Kidney capillary endothelial cell (primary cell): Measurements from ENCODE around the gene KIRREL3.
A peak's percentile ranks its signal among the peaks of the same experiment; 100 is the strongest.

Experiments used
- DNase-seq: peaks from one replicate; pipeline ENCODE4 v3.0.0-alpha.2; 2018; ENCODE audit warnings: low spot score

KIRREL3 gene

DNA sequence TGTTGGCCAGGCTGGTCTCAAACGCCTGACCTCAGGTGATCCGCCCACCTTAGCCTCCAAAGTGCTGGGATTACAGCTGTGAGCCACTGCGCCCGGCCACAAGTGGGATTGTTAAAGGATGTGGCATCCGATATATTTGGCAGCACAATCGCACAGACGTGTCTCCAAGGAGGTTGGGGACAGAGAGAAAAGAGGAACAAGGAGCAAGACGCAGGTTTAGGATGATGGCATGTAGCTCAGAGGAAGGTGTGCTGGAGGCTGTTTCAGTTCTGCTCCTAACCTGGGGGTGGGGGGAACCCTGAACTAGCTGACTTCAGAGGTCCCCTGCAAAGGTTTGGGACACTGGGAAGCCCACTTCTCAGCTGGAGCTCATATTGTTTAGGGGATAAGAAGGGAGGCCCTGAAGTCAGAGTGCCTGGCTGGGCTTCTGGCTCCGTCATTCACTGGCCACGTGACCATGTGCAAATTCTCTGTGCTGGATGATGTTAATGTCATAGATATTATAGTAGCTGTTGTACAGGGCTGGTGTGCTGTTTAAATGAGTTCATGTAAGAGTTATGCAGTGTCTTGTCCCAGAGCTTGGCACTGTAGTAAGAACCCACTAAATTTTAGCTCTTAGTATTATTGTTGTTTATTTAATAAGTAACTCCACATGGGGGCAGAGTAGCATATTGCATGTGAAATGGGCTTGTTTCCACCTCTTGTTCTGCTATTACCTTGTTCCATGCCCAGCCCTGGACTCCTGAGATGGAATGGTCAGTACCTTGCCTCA is 515.4 kb downstream of the KIRREL3 start:
- no peak for DNase-seq

DNA sequence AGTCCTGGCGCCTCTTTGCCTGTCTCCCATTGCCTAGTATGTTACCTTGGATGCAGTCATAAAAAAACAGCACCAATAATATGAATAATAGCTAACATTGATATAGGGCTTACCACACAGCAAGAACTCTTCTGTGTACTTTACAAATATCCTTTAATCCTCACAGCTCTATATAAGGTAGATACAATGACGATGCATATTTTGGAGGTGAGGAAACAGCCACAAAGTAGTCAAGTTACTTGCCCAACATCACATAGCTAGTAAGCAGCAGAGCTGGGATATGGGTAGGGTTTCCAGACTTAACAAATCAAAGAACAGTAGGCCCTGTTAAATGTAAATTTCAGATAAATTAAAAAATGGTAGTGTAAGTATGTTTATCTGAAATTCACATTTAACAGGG is 516.3 kb downstream of the KIRREL3 start:
- DNase-seq: no peak

DNA sequence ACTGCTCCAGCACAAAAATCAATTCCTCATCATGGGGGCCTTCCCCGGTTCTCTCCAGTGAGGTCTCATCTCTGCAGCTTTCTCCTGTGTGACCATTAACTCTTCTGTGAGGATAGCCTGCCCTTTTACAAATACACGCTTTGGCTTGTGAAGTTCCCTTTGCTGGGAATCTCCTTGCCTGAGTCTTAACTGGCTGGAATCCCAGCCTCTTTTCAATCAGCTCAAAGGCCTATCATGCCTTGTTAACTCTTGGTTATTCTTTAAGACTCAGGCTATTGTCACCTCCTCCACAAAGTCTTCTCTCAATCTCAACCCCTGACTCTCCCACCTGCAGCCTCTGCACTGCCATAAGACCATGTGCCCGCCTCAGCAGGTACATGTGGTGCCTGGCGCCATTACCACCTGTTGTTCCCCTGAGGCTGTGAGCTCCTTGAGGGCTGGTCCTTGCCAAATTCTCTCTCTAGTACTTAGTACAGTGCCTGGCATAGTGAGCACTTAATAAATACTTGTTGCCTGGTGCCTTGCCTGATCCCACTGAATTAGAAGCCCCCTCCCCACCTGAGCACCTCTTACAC is 516.9 kb downstream of the KIRREL3 start:
- DNase-seq: no peak

DNA sequence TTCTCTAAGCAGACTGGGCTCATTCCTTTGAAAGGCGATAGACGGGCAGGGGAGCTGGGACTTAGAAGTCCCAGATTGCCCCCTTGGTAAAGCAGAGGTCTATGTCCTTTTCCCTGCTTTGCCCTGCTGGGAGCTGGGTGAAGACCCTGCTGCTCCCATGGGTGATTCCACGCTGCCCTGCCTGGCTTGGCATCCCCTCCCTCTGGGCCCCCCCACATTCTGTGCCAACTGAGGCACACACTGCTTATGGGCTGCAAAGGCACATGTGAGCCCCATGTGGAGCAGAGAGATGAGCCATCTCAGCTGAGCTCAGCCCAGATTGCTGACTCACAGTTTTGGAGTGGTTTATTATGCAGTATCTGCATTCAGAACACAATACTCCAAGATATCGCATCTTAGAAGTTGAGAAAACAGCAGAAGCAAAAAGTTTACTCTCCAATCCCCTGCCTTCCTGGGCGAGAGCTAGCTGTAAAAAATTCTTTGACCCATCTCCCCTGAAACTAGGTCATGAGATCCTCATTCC is 517.9 kb downstream of the KIRREL3 start:
- DNase-seq: no peak

DNA sequence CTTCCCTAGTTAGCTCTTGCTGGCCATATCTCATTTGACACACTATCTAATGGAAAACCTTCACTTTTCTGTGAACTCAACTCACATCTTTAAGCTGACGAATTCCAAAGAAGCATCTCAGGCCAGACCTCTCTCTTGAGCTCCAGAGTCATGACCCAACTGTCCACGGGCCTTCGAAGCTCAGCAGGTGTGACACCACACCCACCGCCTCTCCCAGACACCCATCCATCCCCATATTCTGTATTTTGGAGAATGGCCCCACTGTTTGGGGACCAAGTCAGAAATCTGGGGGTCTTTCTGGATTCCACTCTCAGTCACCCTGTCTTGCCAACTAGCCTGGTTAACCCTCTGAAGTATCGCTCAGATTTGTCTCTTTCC is 519.3 kb downstream of the KIRREL3 start:
- DNase-seq: no peak

DNA sequence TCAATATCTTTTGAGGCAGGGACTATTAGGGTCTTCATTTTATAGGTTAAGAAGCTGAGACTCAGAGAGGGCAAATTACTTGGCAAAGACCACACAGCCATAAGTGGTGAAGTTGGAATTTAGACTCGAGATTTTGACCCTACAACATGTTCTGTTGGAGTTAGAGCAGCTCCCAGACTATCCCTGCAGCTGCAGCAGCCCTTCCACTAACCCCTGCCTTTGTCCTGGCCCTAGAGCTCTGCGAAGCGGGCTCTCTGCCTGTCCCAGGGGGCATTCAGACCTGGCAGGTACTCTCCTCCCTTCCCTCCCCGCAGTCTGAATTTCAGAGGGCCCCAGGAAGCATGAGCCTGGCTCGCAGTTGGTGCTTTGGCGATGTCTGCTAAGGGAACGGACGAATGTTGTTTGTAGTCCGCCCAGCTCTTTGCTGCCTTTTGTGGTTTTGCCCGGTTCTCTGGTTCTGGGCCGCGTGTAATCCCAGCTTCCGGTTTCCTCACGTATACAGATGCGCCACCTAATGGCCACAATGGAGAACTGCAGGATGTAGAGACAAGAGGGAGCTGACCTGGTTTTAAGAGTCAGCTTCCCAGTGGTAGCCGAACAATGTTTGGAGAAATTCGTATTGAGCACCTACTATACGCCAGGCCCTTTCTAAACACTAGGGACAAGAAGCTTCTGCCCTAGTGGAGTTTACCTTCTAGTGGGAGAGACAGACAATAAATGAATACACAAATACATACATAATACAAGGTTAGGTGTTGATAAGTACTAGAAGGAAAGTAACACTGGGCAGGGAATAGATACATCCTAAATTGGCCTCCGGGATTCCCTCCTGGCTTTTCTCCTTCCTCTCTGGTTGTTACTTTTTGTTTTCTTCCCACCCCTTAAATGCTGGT is 519.9 kb downstream of the KIRREL3 start:
- DNase-seq: peak; percentile 77

DNA sequence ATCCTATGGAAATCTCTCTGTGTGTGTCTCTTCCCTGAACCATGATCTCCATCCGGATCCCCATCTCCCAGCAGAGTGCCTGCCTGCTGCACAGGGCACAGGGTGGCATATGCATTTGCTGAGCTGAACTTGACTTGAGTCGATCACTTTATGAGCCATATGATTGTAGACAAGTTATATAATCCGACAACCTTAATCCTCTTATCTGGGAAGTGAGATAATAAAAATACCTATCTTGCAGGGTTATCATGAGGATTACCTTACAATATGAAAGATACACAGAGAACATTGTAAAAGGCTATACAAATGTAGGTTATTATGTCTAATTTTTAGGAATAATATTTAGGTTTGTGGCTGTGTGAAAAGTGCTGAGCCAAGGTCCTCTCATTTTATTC is 520.6 kb downstream of the KIRREL3 start:
- DNase-seq: no peak

DNA sequence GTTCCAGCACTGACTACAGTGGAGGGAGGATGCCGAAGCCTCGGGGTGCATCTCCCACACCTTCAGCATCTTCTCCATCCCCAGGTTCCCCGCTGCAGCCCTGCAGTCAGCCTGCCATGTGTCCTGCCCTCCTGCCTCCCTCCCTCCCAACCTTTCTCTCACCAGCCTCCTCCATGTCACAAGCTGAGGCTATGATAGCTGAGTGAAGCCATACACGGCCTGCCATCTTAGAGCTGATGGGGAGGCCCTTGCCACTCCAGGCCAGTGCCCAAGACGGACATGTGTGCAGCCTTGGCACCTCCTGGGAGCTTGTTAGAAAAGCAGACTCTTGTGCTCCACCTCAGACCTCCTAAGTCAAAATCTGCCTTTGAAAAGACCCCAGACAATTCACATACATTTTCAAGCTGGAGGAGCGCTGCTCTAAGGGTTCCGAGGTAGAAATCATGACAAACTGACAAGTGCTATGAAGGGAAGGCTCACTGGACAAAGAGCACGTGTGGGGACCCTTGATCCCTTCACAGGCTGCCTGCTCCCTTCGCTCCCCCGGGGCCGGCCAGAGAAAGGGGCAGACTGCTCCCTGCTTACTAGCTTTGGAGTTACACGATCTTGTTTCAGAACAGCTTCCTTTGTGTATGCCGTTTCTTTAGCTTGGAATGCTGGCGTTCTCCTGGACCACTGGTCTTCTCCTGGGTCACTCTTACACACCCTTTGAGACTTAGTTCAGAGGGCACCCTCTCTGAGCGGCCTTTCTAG is 521.2 kb downstream of the KIRREL3 start:
- no peak for DNase-seq

DNA sequence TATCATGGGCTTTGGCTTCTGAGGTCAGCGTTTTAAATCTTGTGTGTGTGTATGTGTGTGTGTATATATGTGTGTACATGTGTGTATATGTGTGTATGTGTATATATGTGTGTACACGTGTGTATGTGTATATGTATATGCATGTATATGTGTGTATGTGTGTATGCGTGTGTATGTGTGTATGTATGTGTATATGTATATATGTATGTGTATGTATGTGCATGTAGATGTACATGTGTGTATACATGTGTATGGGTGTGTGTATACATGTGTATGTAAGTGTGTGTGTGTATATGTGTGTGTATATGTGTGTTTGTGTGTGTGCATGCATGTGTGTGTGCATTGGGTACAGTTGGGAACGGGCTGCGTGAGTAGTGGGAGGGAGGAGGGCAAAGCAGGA is 522.1 kb downstream of the KIRREL3 start:
- DNase-seq: no peak

DNA sequence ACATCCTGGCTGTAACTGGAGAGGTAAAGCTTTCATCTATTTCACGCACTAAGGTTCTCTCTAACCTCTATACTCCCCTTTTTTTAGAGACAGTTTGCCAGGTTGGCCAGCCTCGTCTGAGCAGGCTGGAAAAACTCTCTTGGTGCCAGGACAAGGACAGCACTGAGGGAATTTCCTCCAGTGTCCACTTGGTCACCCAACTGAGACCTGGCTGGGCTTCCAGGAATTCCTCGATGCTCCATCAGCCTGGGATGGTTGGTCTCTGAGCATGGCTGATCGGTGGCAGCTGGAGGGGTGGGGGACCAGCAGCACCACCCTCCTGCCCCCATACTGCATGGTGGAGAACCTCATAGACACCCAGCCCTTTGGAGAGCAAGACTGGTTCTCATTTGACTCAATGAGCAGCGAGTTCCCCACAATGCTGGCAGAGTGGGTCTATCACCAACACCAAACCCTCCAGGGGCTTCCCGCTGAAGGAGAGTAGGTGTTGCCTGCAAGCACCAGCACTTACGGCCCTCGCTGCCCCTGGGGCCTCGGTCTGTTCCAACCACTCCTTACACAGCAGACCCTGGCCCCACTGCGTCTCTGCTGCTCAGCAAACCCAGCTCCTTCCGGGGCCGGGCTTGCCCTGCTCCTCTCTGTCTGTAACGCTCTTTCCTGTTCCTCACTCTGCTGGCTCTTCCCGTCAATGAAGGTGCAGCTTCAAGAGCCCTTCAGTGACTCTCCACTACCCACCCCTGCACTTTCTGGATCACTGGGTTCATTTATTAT is 522.9 kb downstream of the KIRREL3 start:
- no peak for DNase-seq

DNA sequence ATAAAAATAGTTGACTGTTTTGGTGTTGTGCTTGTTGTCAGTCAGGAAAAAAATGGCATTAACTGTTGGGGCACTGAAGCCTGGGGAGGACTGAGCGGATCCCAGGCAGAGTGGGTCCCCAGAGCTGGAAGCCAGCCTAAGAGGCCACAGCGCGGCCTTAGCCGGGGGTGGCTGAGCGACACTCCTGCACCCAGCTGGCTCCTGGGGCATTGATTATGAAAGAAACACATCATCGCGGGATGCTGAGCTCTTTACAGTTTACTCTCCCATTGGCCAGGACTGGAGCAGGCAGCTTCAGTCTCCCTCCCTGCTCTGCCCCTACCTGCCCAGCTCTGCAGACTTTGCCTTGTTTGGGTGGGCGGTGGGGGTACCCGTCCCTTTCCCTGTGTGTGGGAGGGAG is 523.6 kb downstream of the KIRREL3 start:
- no peak for DNase-seq

DNA sequence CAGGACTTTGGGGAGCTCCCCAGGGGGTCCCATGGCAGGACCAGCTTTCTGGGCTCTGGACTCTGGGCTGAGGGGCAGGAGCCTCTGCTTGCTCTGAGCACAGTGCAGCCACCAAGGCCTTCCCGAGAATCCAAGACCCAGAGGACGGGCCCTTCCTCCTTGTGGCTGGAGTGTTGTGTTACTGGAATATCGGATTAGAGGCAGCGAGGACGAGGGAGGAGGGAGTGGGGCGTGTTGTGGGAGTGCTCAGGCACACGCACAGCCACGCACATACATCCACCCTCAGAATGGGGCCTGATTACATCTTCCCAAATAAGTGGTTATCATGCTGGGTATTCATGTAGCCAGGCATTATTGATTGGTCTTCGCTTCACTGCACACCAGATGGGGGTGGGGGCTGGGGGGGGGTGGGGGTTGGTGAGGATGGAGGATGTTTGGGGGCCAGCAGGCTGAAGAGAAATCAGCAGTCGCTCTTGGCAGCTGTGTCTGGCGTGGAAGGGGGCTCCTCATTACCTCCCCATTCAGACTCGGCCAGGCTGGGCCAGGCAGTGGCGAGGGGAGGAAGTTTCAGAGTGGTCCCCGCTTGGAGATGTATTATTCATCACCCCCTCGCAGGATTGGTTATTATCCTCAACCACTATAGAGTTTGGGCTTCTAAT is 524.2 kb downstream of the KIRREL3 start:
- no peak for DNase-seq

DNA sequence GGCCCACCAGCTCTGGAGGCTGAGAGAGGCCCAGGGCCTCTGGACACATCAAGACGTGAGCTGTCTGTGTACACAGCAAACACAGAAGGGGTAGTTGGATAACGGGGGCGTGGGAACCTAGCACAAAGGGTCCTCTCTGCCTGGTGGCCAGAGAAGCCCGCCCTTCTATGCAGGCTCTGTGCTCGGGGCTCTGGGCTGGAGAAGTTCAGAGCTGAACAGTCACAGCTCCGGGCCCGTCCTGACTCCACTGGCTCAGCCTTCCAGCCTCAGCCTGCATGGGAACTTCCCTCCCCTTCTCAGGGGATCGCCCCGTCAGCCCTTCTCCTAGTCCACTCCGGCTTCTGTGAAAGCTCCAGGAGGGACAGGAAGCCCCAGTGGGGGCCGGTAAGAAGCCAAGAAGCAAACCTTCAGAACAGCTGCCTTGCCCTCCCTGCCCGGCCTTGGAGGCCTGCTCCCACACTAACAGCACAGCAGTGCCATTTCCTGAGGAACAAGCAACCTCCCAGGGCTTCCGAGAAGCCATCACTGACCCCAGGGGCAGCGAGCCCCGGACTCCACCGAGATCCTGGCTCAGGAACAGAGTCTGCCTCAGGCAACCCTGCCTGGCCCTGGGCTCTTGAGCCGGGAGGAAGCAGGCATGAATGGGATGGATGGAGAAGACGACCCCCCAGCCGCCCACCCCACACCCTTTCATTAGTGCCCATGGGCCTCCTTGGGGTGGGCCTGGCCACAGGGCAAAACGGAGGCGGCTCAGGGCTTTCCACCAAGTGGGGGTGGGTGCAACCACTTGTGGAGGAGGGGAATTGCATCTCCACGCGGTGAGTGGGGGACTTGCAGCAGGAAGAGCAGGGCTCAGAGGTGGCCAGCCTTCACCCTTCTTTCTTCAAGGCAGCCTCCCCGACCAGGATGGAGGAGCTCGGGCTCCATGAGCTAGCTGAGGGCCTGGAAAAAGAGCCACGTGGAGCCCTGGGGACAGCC is 525.3 kb downstream of the KIRREL3 start:
- no peak for DNase-seq

DNA sequence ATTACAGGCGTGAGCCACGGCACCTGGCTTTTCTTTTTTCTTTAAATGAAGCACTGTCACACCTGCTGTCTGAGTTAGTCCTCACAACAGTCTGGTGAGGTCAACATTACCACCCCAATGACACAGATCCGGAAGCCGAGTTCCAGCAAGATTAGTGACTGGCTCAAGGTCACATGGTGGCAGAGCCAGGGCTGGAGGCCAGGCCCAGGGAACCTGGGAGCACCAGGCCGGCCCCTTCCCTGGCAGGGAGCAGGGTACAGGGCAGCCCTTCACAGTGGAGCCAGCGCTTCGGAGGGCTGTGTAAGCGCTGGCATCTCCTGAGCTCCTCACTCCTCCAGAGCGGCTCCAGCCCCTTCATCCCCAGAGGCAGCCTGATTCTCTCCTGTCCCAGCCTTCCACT is 526.4 kb downstream of the KIRREL3 start:
- DNase-seq: no peak

DNA sequence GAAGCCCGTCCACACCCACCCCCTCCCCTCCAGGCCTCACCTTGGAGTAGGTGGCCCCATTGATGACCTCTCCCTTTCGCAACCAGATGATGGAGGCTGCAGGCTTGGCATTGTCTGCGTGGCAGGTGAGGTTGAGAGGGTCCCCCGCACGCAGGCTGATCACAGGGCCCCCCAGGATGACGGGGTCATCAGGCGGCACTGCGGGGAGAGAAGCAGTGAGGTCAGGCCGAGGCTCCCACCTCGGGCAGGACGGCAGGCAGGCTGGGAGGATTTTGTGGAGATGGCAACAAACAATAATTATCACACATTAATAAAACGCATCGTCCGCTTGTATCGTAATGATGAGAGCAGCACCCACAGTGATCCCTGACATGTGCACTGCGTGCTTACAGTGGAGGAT is 527.3 kb downstream of the KIRREL3 start:
- DNase-seq: no peak

DNA sequence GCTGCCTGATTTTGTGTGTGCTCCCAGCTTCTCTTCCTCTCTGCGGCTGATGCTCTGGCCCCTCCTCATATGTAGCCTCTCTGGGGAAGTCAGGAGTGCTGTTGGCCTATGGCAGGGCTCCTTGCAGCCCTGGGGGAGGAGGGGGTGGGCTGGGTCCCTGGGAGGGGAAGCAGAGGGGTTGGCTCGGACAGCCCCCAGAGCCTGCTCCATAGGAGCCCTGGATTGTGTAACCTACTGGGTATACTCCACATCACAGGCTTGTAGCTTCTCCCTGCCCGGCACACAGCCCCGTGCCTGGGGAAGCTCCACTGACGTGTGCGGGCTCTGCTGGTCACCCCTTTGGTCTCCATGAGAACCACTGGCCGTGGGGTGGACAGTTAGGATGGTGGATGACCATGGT is 531.3 kb downstream of the KIRREL3 start:
- no peak for DNase-seq

DNA sequence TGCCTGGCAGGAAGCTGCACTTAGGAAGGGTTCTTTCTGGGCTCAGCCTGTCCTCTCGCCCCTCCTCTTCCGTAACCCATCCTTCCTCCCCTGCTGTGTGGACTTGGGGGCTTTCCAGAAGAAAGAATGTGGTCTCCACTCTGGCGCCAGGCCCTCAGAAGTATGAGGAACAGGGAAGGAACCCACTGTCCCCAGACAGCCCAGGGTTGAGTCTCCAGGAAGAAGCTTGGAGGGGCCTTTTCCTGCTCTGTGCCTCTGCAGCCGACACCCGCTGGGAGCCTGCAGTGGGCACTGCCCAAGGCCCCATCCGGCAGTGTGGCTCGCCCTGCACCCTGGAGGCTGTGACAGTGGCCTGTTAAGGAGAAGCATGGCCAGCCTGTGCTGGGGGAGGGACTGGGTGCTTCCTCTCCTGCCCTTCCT is 532.5 kb downstream of the KIRREL3 start:
- DNase-seq: peak; percentile 59

DNA sequence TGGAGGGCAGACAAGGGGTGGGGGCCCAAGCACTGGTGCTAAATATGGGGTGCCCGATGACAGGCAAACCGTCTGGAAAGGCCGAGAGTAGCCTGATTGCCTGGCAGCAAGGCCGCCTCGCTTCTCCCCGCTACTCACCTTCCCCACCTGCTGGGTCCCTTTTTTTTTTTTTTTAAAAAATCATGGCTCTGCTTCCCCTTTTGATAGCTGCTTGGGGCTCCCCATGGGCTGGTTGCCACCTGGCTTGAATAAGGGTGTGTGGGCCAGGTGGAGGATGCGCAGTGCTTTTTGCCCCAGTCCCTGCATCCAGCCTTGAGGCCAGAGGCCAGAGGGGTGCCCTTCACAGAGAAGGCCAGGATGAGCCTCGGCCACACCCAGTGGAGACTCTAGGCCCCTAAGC is 533.1 kb downstream of the KIRREL3 start:
- DNase-seq: no peak

DNA sequence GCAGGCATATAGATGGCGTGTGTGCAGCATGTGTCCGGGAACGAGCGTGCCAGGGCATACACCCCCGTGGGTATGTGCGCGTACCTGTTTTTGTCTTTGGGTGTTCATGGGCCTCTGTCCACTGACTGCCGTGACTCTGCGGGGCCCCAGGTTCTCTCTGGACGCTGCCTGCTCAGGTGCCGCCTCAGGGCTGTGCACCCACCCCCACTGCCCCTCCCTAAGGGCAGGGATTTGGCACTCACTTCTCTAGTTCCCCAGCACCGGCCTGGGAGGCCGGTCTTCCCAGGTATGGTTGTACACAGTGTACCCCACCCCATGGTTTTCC is 533.6 kb downstream of the KIRREL3 start:
- no peak for DNase-seq
